NCI-H526 treated with DMSO at 0.1 percent for 48 hours (cell line): ENCODE data around the gene IFT88.
A peak's percentile ranks its signal among the peaks of the same experiment; 100 is the strongest.

Source experiments
- DNase-seq: peaks from one replicate; lab custom pipeline; 2025; lab: John Stamatoyannopoulos, UW

Gene IFT88

GRCh38 chr13:20686863-20687579 lies 120.1 kb downstream of the IFT88 start:
- no peak for DNase-seq

- no peak for DNase-seq
Observed at GRCh38 chr13:20689291-20689690, 122.3 kb downstream of the IFT88 start.

- DNase-seq: no peak
Observed at GRCh38 chr13:20691616-20692015, 124.7 kb downstream of the IFT88 start.

GRCh38 chr13:20696073-20696472 lies 129.1 kb downstream of the IFT88 start:
- DNase-seq: no peak

GRCh38 chr13:20699715-20700114 lies 132.8 kb downstream of the IFT88 start:
- DNase-seq: no peak

GRCh38 chr13:20700288-20700687 lies 133.3 kb downstream of the IFT88 start:
- no peak for DNase-seq

GRCh38 chr13:20701461-20701860 lies 134.5 kb downstream of the IFT88 start:
- no peak for DNase-seq

GRCh38 chr13:20702530-20702914 lies 135.6 kb downstream of the IFT88 start:
- peak; percentile 40 for DNase-seq

GRCh38 chr13:20702915-20703779 lies 136.2 kb downstream of the IFT88 start, which contains the start of gene IL17D:
IL17D (plus strand) TSS chr13:20703699; CDS start chr13:20704002, 303 bp downstream.
- DNase-seq: peak; percentile 25

- DNase-seq: peak; percentile 80
Observed at GRCh38 chr13:20703780-20704458, 137.0 kb downstream of the IFT88 start.

- DNase-seq: peak; percentile 59
Observed at GRCh38 chr13:20704459-20705069, 137.6 kb downstream of the IFT88 start.

- no peak for DNase-seq
Observed at GRCh38 chr13:20706661-20707060, 139.7 kb downstream of the IFT88 start.

- DNase-seq: no peak
Observed at GRCh38 chr13:20708216-20708615, 141.3 kb downstream of the IFT88 start.

- no peak for DNase-seq
Observed at GRCh38 chr13:20709369-20709768, 142.4 kb downstream of the IFT88 start.

- DNase-seq: no peak
Observed at GRCh38 chr13:20709782-20710181, 142.8 kb downstream of the IFT88 start.

GRCh38 chr13:20711301-20712044 lies 144.5 kb downstream of the IFT88 start:
- DNase-seq: no peak

GRCh38 chr13:20713014-20713376 lies 146.0 kb downstream of the IFT88 start:
- DNase-seq: no peak

- DNase-seq: no peak
Observed at GRCh38 chr13:20713751-20714150, 146.8 kb downstream of the IFT88 start.

- DNase-seq: no peak
Observed at GRCh38 chr13:20714161-20714560, 147.2 kb downstream of the IFT88 start.

- no peak for DNase-seq
Observed at GRCh38 chr13:20714563-20715329, 147.8 kb downstream of the IFT88 start.

- no peak for DNase-seq
Observed at GRCh38 chr13:20715330-20715712, 148.4 kb downstream of the IFT88 start.
